ACC112 (cell line): ENCODE results near the gene SYT8.

Experiments
- H2AFZ ChIP-seq: fragments of 200-600 bp; sonication (generic); one replicate; pipeline ENCODE4 v1.6.0; 2017; ENCODE audit warnings: antibody characterized with exemption, low read length; ENCODE audit not compliant: unreplicated experiment
- H3K27ac ChIP-seq: fragments of 200-600 bp; sonication (generic); 2 replicates; pipeline ENCODE4 v1.5.1; 2014; ENCODE audit warnings: low read depth, mild to moderate bottlenecking, antibody characterized with exemption, low read length, moderate library complexity
- H3K27me3 ChIP-seq: fragments of 200-600 bp; sonication (generic); 2 replicates; pipeline ENCODE4 v1.6.1; 2014; ENCODE audit warnings: mild to moderate bottlenecking, antibody characterized with exemption, low read length, moderate library complexity, mixed read lengths; ENCODE audit not compliant: insufficient read depth
- H3K36me3 ChIP-seq: fragments of 200-600 bp; sonication (generic); 2 replicates; pipeline ENCODE4 v1.6.1; 2016; ENCODE audit warnings: mild to moderate bottlenecking, antibody characterized with exemption, low read length, moderate library complexity, mixed read lengths; ENCODE audit not compliant: insufficient read depth
- H3K4me1 ChIP-seq: fragments of 200-600 bp; sonication (generic); one replicate; pipeline ENCODE4 v1.6.1; 2016; ENCODE audit warnings: low read length, mixed read lengths; ENCODE audit not compliant: insufficient read depth, unreplicated experiment, control insufficient read depth
- H3K4me3 ChIP-seq: fragments of 200-600 bp; sonication (generic); 2 replicates; pipeline ENCODE4 v1.5.1; 2014; ENCODE audit warnings: mild to moderate bottlenecking, low read depth, low read length
- H3K79me2 ChIP-seq: fragments of 200-600 bp; sonication (generic); one replicate; pipeline ENCODE4 v1.6.0; 2016; ENCODE audit warnings: low read length; ENCODE audit not compliant: control insufficient read depth, unreplicated experiment, insufficient read depth

The SYT8 gene

DNA sequence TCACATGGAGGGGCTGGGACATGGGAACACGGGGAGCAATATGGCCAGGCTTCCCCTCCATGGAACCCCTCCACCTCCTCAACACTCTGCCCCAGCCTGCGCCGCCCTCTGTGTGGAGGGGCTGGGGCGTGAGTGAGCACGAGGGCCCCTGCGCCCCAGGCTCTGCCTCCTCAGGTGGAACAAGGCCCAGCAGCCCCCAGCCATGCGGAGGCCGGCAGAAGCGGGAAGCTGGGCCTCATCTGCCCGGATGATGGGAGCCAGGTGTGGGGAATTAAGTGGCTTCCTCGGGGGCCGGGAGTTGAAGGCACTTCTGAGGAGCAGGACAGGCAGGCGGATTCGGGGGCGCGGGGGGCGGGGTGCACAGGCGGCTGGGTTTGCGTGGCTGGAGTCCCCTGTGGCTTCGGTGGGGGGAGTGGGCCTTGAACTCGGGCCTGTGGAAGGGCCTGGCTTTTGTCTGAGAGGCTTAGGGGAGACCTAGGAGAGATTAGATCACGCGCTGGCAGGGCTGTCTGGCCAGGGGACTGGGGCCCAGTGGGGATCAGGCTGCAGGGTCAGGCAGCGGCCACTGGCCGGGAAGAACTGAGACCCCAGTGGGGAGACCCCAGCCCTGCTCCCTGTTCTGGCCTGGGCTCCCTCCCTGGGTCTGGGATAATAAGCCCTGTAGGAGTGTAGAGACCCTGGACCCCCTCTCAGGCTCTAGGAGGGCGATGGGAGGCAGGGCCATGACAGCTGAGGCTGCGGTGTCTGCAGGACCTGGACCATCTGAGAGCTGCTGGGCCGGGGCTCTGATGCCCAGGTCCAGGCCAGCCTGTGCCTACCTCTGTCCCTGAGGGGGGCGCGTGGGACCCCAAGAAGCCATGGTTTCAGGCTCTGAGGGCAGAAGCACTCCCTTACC is 43.6 kb downstream of the SYT8 start:
- Histone ChIP-seq H3K4me3 (no peak overlapping the region), H3K4me1 (peaks cover 36% of the 10 kb centered on the region), H3K27me3 (no peaks in the 10 kb centered on the region), H3K27ac (peak overlapping the region; percentile 82), H2AFZ (no peak overlapping the region), H3K79me2 (no peaks in the 10 kb centered on the region), H3K36me3 (no peaks in the 10 kb centered on the region)

DNA sequence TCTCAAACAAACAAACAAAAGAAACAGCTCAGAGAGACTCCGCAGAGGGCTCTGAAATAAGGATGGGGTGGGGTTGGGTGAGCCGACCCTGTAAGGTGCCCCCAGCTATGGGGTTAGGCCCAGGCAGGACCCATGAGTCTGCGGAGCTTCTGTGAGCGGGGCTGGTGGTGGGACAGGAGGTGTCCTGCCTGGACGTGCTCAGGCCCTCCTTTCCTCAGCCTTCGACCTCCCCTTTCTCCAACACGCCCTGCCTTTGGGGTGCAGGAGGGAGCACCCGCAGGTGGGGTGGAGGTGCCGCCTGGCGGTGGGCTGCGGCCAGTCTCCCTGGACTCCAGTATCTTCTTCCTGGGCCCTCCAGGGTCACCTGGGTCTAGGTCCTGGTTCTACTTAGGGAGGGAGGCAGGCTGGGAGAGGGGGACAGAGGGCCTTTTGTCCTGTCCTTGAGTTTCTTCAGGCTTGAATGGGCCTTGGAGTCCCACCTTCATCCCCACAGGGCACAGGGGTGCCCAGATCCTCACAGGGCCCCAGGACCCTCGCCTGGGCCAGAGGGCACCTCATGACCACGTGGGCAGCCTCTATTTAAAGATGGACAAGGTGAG is 44.7 kb downstream of the SYT8 start:
- Histone ChIP-seq H3K4me3 (no peak overlapping the region), H3K36me3 (no peaks in the 10 kb centered on the region), H2AFZ (no peak overlapping the region), H3K27ac (peak overlapping the region; percentile 10; the same call in 1 of the 2 replicates), H3K79me2 (no peaks in the 10 kb centered on the region), H3K27me3 (no peaks in the 10 kb centered on the region), H3K4me1 (peaks cover 36% of the 10 kb centered on the region)

GRCh38 chr11:1879941-1880720 is 45.3 kb downstream of the SYT8 start:
- Histone ChIP-seq H2AFZ (peak overlapping the region; percentile 48), H3K27me3 (no peaks in the 10 kb centered on the region), H3K4me1 (peaks cover 34% of the 10 kb centered on the region), H3K4me3 (no peak overlapping the region), H3K79me2 (no peaks in the 10 kb centered on the region), H3K36me3 (no peaks in the 10 kb centered on the region), H3K27ac (peak overlapping the region; percentile 64)

DNA sequence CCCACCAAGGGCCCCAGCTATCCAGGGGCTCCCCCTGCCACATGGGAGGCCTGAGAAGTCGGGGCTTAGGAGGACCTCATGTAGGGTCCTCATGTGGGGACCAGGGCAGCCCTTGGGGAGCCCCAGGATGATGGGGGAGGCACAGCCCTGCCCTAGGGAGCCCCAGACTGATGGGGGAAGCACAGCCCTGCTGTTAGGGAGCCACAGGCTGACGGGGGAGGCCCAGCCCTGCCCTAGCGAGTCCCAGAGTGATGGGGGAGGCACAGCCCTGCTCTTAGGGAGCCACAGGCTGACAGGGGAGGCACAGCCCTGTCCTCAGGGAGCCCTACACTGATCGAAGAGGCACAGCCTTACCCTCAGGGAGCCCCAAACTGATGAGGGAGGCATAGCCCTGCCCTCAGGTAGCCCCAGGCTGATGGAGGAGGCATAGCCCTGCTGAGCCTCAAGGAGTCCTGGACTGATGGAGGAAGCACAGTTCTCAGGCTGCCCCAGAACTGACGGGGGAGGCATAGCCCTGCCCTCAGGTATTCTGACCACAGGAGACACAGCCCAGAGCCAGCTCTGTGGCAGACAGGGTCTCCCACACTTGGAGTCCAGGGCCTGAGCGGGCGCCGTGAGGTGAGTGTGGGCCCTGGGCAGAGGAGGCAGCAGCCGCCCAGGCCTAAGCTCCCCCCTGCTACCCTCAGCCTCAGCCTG is 46.1 kb downstream of the SYT8 start:
- Histone ChIP-seq H3K36me3 (no peaks in the 10 kb centered on the region), H2AFZ (peak overlapping the region; percentile 48), H3K4me3 (no peak overlapping the region), H3K4me1 (peaks cover 27% of the 10 kb centered on the region), H3K27me3 (no peaks in the 10 kb centered on the region), H3K27ac (peak overlapping the region; percentile 64), H3K79me2 (no peaks in the 10 kb centered on the region)

DNA sequence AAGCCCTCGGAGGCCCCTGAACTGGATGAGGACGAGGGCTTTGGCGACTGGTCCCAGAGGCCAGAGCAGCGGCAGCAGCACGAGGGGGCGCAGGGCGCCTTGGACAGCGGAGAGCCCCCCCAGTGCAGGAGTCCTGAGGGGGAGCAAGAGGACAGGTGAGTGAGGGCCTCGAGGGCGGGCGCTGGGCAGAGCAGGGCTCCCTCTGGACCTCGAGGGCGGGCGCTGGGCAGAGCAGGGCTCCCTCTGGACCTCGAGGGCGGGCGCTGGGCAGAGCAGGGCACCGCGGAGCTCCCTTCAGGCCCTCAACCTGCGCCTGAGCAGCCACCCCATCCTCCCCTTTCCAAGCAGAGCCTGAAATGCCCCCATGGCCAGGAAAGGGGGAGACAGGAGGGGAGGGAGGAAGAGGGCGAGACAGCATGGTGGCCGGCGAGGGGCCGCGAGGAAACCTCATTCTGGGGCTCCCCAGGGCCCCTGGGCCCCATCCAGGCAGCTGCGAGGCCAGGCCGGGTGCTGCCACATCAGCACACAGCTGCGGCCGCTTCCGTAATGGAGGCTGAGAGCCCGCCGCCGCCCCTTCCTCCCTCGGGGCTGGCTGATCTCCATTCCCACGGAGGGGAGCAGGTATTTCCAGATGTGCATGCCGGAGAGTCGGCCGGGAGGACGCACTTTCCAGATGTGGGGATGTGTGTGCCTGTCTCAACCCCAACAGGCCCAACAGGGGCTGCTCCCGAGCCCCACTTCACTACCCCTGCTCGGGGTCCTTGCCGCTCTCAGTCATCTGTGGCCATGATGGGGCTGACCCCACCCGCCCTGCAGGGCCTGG is 46.9 kb downstream of the SYT8 start:
- H3K4me1 ChIP-seq, result peaks cover 19% of the 10 kb centered on the region
- H3K4me3 ChIP-seq, result no peak overlapping the region
- no peak overlapping the region for H3K27ac ChIP-seq

GRCh38 chr11:1882265-1883238 is 47.8 kb downstream of the SYT8 start:
- Histone ChIP-seq H3K4me3 (no peak overlapping the region), H3K27me3 (no peaks in the 10 kb centered on the region), H3K27ac (no peak overlapping the region), H3K36me3 (no peaks in the 10 kb centered on the region), H3K4me1 (peaks cover 12% of the 10 kb centered on the region), H2AFZ (no peak overlapping the region), H3K79me2 (no peaks in the 10 kb centered on the region)

More for the DNA sequence above, 46.9 kb downstream of the SYT8 start:
- Histone ChIP-seq H3K36me3 (no peaks in the 10 kb centered on the region), H3K79me2 (no peaks in the 10 kb centered on the region), H2AFZ (no peak overlapping the region), H3K27me3 (no peaks in the 10 kb centered on the region)

- no peaks in the 10 kb centered on the region for H3K36me3 ChIP-seq
- no peak overlapping the region for H3K27ac ChIP-seq
- no peak overlapping the region for H2AFZ ChIP-seq
- no peaks in the 10 kb centered on the region for H3K27me3 ChIP-seq
- H3K4me1 ChIP-seq, result peaks cover 9% of the 10 kb centered on the region
- no peaks in the 10 kb centered on the region for H3K79me2 ChIP-seq
- no peak overlapping the region for H3K4me3 ChIP-seq
Observed at GRCh38 chr11:1883346-1884302, 48.8 kb downstream of the SYT8 start.

- Histone ChIP-seq H3K4me3 (no peak overlapping the region), H3K36me3 (no peaks in the 10 kb centered on the region), H3K79me2 (no peaks in the 10 kb centered on the region), H3K4me1 (peaks cover 9% of the 10 kb centered on the region), H3K27me3 (no peaks in the 10 kb centered on the region), H3K27ac (no peak overlapping the region), H2AFZ (no peak overlapping the region)
Observed at GRCh38 chr11:1884303-1884700, 49.5 kb downstream of the SYT8 start.
